HG03280 (cell line): ENCODE measurements around the gene MANSC4.
A peak's percentile ranks its signal among the peaks of the same experiment; 100 is the strongest.
"Not testable (repeated sequence)": the region's sequence is repeated elsewhere in the genome, so short reads cannot be mapped to it uniquely, and the experiment has no call there.

ENCODE experiments used
- ATAC-seq: cut with Tn5 transposase; IDR thresholded peaks from one replicate; pipeline ENCODE4 v1.9.1; 2021; ENCODE audit warnings: mild to moderate bottlenecking, moderate library complexity; ENCODE audit not compliant: unreplicated experiment

Gene MANSC4

GRCh38 chr12:27756670-27757195 is 23.3 kb downstream of the MANSC4 start:
- no peak for ATAC-seq

- no peak for ATAC-seq
Observed at GRCh38 chr12:27754795-27755194, 25.2 kb downstream of the MANSC4 start.

GRCh38 chr12:27751386-27752047 is 28.5 kb downstream of the MANSC4 start:
- ATAC-seq: no peak

GRCh38 chr12:27747111-27747820 is 32.8 kb downstream of the MANSC4 start:
- ATAC-seq: no peak

GRCh38 chr12:27745734-27746133 is 34.3 kb downstream of the MANSC4 start:
- ATAC-seq: not testable (repeated sequence)

GRCh38 chr12:27743601-27744000 is 36.4 kb downstream of the MANSC4 start:
- no peak for ATAC-seq

GRCh38 chr12:27734321-27734720 is 45.7 kb downstream of the MANSC4 start:
- not testable (repeated sequence) for ATAC-seq

- ATAC-seq: no peak
Observed at GRCh38 chr12:27733791-27734190, 46.2 kb downstream of the MANSC4 start.

GRCh38 chr12:27733052-27733656 is 46.9 kb downstream of the MANSC4 start:
- peak; percentile 71 for ATAC-seq

- ATAC-seq: no peak
Observed at GRCh38 chr12:27732281-27732680, 47.8 kb downstream of the MANSC4 start.

GRCh38 chr12:27730097-27730588 is 49.9 kb downstream of the MANSC4 start:
- ATAC-seq: no peak

- ATAC-seq: no peak
Observed at GRCh38 chr12:27723212-27723611, 56.8 kb downstream of the MANSC4 start.
